SK-N-SH (cell line): ENCODE results near the gene GFPT2. TPM values are rescaled to one million over a fixed set of nuclear protein-coding genes. Genes with fewer than 3 reads are reported as not detected.

Source experiments
- CTCF ChIA-PET: fragments of 300-600, 350-600 bp; formaldehyde crosslinking; extraction: SDS; loops from one replicate; lab custom pipeline; 2021; lab: Yijun Ruan, JAX
- POLR2A ChIA-PET: fragments of 350-600 bp; sonication (Branson Sonifier 250); formaldehyde crosslinking; extraction: SDS; loops from one replicate; lab custom pipeline; 2020; ENCODE audit warnings: antibody characterized with exemption, inconsistent platforms; lab: Yijun Ruan, JAX
- DNase-seq: peaks from one replicate; pipeline ENCODE4 v3.0.0; 2012
- H2AFZ ChIP-seq: fragments of 200-600 bp; sonication (generic); 2 replicates; pipeline ENCODE4 v1.8.1; 2016; ENCODE audit warnings: antibody characterized with exemption, mild to moderate bottlenecking, low read depth
- H3F3A ChIP-seq: fragments of 200-600 bp; sonication (generic); replicated peaks from 2 replicates; pipeline ENCODE3; 2016; ENCODE audit warnings: antibody characterized with exemption, mild to moderate bottlenecking; ENCODE audit not compliant: insufficient read depth
- H3K27ac ChIP-seq, 2 experiments: fragments of 200-500 bp in 1 of 2; fragments of 200-600 bp in 1 of 2; sonication (Bioruptor generic) in 1 of 2; sonication (generic), shearing (Covaris generic) in 1 of 2; 2 replicates each; pipeline versions ENCODE4 v1.5.1 to v1.6.1; 2014 to 2016; ENCODE audit warnings: low read depth in 2 of 2, inconsistent platforms in 1 of 2, low read length in 1 of 2, mild to moderate bottlenecking in 1 of 2, mixed read lengths in 1 of 2
- H3K27me3 ChIP-seq: fragments of 200-600 bp; sonication (generic), shearing (Covaris generic); 2 replicates; pipeline ENCODE4 v1.6.1; 2016; ENCODE audit warnings: mixed run types; ENCODE audit not compliant: insufficient read depth
- H3K36me3 ChIP-seq, 2 experiments: fragments of 200-500 bp in 1 of 2; fragments of 200-600 bp in 1 of 2; sonication (Bioruptor generic) in 1 of 2; sonication (generic) in 1 of 2; replicated peaks in 1 of 2; 2 replicates each; pipeline versions ENCODE3 to v1.5.1; 2014 to 2016; ENCODE audit warnings: low read length in 1 of 2, mild to moderate bottlenecking in 1 of 2; ENCODE audit not compliant: insufficient read depth in 2 of 2, control insufficient read depth in 1 of 2
- H3K4me1 ChIP-seq, 2 experiments: fragments of 200-500 bp in 1 of 2; fragments of 200-600 bp in 1 of 2; sonication (Bioruptor generic) in 1 of 2; sonication (generic), shearing (Covaris generic) in 1 of 2; 2 replicates each; pipeline versions ENCODE4 v1.5.1 to v1.6.1; 2014 to 2016; ENCODE audit warnings: low read depth in 1 of 2, low read length in 1 of 2, mixed run types in 1 of 2; ENCODE audit not compliant: insufficient read depth in 2 of 2, control insufficient read depth in 1 of 2
- H3K4me2 ChIP-seq: fragments of 200-600 bp; sonication (generic), shearing (Covaris generic); 2 replicates; pipeline ENCODE4 v1.6.1; 2017; ENCODE audit warnings: mixed run types
- H3K4me3 ChIP-seq, 2 experiments: fragments of 200-500 bp in 1 of 2; fragments of 200-600 bp in 1 of 2; sonication (Bioruptor generic) in 1 of 2; sonication (generic), shearing (Covaris generic) in 1 of 2; 2 replicates each; pipeline versions ENCODE4 v1.5.1 to v1.8.1; 2014 to 2016; ENCODE audit warnings: low read depth in 2 of 2, inconsistent platforms in 1 of 2, low read length in 1 of 2, mild to moderate bottlenecking in 1 of 2, mixed read lengths in 1 of 2, moderate library complexity in 1 of 2
- H3K79me2 ChIP-seq: fragments of 200-600 bp; sonication (generic); 2 replicates; pipeline ENCODE4 v1.8.1; 2017; ENCODE audit warnings: mild to moderate bottlenecking; ENCODE audit not compliant: insufficient read depth
- H3K9ac ChIP-seq: fragments of 200-600 bp; sonication (generic); 2 replicates; pipeline ENCODE4 v1.6.1; 2017; ENCODE audit warnings: mixed run types
- H3K9me2 ChIP-seq: fragments of 200-600 bp; sonication (generic); 2 replicates; pipeline ENCODE4 v1.6.1; 2017; ENCODE audit warnings: mixed run types
- H3K9me3 ChIP-seq: fragments of 200-600 bp; sonication (generic); 2 replicates; pipeline ENCODE4 v1.6.1; 2017; ENCODE audit warnings: mixed run types, mild to moderate bottlenecking, moderate library complexity
- H4K20me1 ChIP-seq: fragments of 200-600 bp; sonication (generic); 2 replicates; pipeline ENCODE4 v1.6.1; 2017; ENCODE audit warnings: mild to moderate bottlenecking, mixed run types; ENCODE audit not compliant: insufficient read depth
- CHD2 ChIP-seq: fragments of 150-350 bp; IDR thresholded peaks from 2 replicates; pipeline ENCODE4 v1.6.1; 2018; ENCODE audit warnings: low read length; ENCODE audit not compliant: partially characterized antibody
- ELF1 ChIP-seq: IDR thresholded peaks from 2 replicates; pipeline ENCODE4 v1.4.0; 2012
- EP300 ChIP-seq, 2 experiments: IDR thresholded peaks; 2 replicates each; pipeline versions ENCODE4 v1.4.0 to v1.6.1; 2012; ENCODE audit warnings: borderline replicate concordance in 1 of 2, low read depth in 1 of 2, low read length in 1 of 2
- FOXJ3 ChIP-seq: sonication (generic); formaldehyde crosslinking; IDR thresholded peaks from 2 replicates; pipeline ENCODE4 v1.5.1; 2020; ENCODE audit warnings: mild to moderate bottlenecking, missing genetic modification reagents
- GABPA ChIP-seq: IDR thresholded peaks from 2 replicates; pipeline ENCODE4 v1.4.0; 2012; ENCODE audit warnings: low read depth, mild to moderate bottlenecking
- GATA2 ChIP-seq: sonication (generic); formaldehyde crosslinking; IDR thresholded peaks from 2 replicates; pipeline ENCODE4 v1.5.0; 2020; ENCODE audit warnings: mild to moderate bottlenecking, missing genetic modification reagents
- JUND ChIP-seq: IDR thresholded peaks from 2 replicates; pipeline ENCODE4 v1.4.0; 2012
- MEF2A ChIP-seq: IDR thresholded peaks from 2 replicates; pipeline ENCODE4 v1.4.0; 2012; ENCODE audit warnings: low read depth, borderline replicate concordance
- RAD21 ChIP-seq: IDR thresholded peaks from 2 replicates; pipeline ENCODE4 v1.6.1; 2012; ENCODE audit warnings: mild to moderate bottlenecking, low read length
- RFX5 ChIP-seq: IDR thresholded peaks from 2 replicates; pipeline ENCODE4 v1.6.1; 2012; ENCODE audit warnings: mild to moderate bottlenecking, improper control_type of control experiment, low read length
- RXRA ChIP-seq: IDR thresholded peaks from 2 replicates; pipeline ENCODE4 v1.4.0; 2012; ENCODE audit warnings: low read depth, mild to moderate bottlenecking, borderline replicate concordance
- SMC3 ChIP-seq: IDR thresholded peaks from 2 replicates; pipeline ENCODE4 v1.6.1; 2012; ENCODE audit warnings: low read depth, low read length, improper control_type of control experiment
- TAF1 ChIP-seq: IDR thresholded peaks from 2 replicates; pipeline ENCODE4 v1.6.1; 2012; ENCODE audit warnings: low read depth, mild to moderate bottlenecking, low read length, moderate library complexity, borderline replicate concordance
- TEAD4 ChIP-seq: IDR thresholded peaks from 2 replicates; pipeline ENCODE4 v1.4.0; 2012; ENCODE audit warnings: mild to moderate bottlenecking, borderline replicate concordance; ENCODE audit not compliant: insufficient read depth
- WGBS: methylation state at CpG from one replicate; pipeline ENCODE4 v1.1.6; 2017; ENCODE audit warnings: low lambda C conversion rate; 5-methylcytosine and 5-hydroxymethylcytosine counted together
- polyA plus RNA-seq, 3 experiments: library from polyadenylated mRNA; depleted of rRNA; stranded (reverse); fragments of >200 nt; gene quantifications; 2 replicates each; pipeline ENCODE4 v1.2.3, GENCODE V29; 2012
- TF ChIP-seq, protein P1 (sequence below): fragments of 150-350 bp; IDR thresholded peaks from 2 replicates; pipeline ENCODE4 v1.6.1; 2016; ENCODE audit warnings: mild to moderate bottlenecking, low read depth, low read length
- TF ChIP-seq, protein P2 (sequence below): IDR thresholded peaks from 2 replicates; pipeline ENCODE4 v1.4.0; 2012; ENCODE audit warnings: low read depth, borderline replicate concordance
- TF ChIP-seq, protein P3 (sequence below): IDR thresholded peaks from 2 replicates; pipeline ENCODE4 v1.6.1; 2012; ENCODE audit warnings: mild to moderate bottlenecking, low read depth, low read length, moderate library complexity
- TF ChIP-seq, protein P4 (sequence below): IDR thresholded peaks from 2 replicates; pipeline ENCODE4; 2012
- TF ChIP-seq, protein P5 (sequence below): fragments of 150-350 bp; IDR thresholded peaks from 2 replicates; pipeline ENCODE4 v1.6.1; 2017; ENCODE audit warnings: antibody characterized with exemption, low read length, low read depth, borderline replicate concordance

The GFPT2 gene
- polyA plus RNA-seq, 1 of the 3 experiments (the other 2 are of a cell fraction), result 8.1 TPM

DNA sequence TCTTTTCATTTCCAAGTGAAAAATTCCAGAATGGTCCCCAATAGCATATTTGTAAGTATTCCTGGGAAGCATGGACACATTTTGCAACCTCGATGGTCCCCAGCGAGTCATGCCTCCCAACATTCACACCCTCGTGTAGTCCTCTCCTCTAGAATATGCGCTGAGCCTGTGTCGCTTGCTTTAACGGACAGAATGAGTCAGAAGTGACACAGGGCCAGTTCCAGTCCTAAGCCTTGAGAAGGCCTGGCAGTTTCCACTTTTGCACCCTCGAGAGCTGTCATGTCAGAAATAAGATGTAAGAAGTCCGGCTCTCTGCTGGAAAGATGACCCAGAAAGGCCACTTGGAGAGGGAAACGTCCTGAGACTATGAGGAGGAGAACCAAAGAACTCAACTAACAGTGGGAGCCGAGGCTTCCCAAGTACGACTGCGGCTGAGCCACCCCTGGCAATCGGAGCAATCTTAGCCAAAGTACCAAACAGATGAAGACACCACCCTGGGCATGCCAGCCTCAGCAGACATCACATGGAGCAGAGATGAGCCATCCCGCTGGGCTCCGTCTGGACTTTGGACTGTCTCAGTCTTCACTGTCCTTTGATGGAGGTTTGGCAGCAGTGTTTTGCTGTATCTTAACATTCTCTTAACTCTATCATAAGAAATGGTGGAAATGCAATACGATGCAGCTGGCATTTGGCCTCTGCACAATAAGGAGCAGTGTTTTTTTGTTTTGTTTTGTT is 42.6 kb upstream of the GFPT2 start:
- ChIA-PET CTCF (interaction anchor here (1.0 kb wide), 2 partner anchors 80 to 102 kb away, joined by 3 to 5 read pairs; no protein-coding TSS in a partner anchor), POLR2A (no interaction called here)
- Histone ChIP-seq H3K4me1 (no peaks in the 10 kb centered on the region), H3K9ac (no peak overlapping the region), H3K27ac (no peak overlapping the region), H3K79me2 (no peaks in the 10 kb centered on the region), H2AFZ (no peak overlapping the region), H4K20me1 (no peaks in the 10 kb centered on the region), H3K9me2 (no peaks in the 10 kb centered on the region), H3K4me2 (no peak overlapping the region), H3K27me3 (no peaks in the 10 kb centered on the region), H3K9me3 (no peaks in the 10 kb centered on the region), H3K36me3 (no peaks in the 10 kb centered on the region), H3K4me3 (no peak overlapping the region), H3F3A (no peaks in the 10 kb centered on the region)
- WGBS, result 45% methylated on average over 16 of the region's 16 CpGs
- peak; percentile 2 for DNase-seq
- TF ChIP-seq FOXJ3 (CRISPR knock-in tag) (no peak), EP300 (IDR thresholded peaks at IDR 0.05; ENCODE audit: borderline replicate concordance in 1 of 2, low read depth in 1 of 2, low read length in 1 of 2) (no peak), CHD2 (no peak), MEF2A (no peak), RAD21 (no peak), RFX5 (no peak), TAF1 (no peak), RXRA (no peak), TEAD4 (no peak), GATA2 (CRISPR knock-in tag) (no peak)
- TF ChIP-seq, protein P1, sequence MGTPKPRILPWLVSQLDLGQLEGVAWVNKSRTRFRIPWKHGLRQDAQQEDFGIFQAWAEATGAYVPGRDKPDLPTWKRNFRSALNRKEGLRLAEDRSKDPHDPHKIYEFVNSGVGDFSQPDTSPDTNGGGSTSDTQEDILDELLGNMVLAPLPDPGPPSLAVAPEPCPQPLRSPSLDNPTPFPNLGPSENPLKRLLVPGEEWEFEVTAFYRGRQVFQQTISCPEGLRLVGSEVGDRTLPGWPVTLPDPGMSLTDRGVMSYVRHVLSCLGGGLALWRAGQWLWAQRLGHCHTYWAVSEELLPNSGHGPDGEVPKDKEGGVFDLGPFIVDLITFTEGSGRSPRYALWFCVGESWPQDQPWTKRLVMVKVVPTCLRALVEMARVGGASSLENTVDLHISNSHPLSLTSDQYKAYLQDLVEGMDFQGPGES, result no peak

DNA sequence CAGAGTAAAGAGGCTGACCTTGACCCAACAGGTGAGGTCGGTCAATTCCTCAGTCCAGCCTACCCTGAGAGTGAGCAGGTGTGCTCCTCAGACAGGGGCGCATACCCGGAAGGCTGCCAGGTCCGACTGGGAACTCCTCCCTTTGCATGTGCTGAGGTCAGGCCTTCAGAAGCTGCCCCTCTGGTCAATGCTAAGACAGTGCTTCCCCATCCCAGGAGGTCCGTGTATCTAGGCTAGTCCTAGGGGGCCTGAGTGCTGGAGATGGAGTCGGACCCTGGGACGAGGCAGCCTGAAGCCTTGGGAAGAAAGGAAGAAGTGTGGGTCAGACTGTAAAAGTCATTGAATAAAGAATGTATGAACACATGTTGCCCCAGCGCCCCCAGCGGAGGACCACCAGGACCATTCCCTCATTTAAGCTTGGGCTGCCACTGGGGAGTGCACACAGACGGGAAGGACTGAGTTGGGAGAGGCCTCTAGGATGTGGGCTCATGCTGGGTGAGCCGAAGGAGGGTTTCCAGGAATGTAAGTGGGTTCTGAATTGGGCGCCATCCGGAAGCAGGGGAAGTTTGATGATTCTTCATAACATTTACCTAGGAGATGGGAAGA is 41.0 kb upstream of the GFPT2 start:
- Histone ChIP-seq H3K36me3 (no peaks in the 10 kb centered on the region), H3K4me2 (no peak overlapping the region), H3K27ac (no peak overlapping the region), H4K20me1 (no peaks in the 10 kb centered on the region), H3K4me3 (no peak overlapping the region), H3K79me2 (no peaks in the 10 kb centered on the region), H3K9me2 (no peaks in the 10 kb centered on the region), H3K27me3 (no peaks in the 10 kb centered on the region), H3K4me1 (no peaks in the 10 kb centered on the region), H2AFZ (no peak overlapping the region), H3K9me3 (no peaks in the 10 kb centered on the region), H3K9ac (no peak overlapping the region), H3F3A (no peaks in the 10 kb centered on the region)
- POLR2A ChIA-PET, result no interaction called here
- WGBS, result 57% methylated on average over 11 of the region's 13 CpGs
- DNase-seq, result peak; percentile 4
- CTCF ChIA-PET, result no interaction called here
- TF ChIP-seq TEAD4 (no peak), SMC3 (no peak), JUND (no peak), MEF2A (no peak), ELF1 (no peak), TAF1 (no peak), GABPA (no peak), RXRA (no peak)
- TF ChIP-seq, protein P2, sequence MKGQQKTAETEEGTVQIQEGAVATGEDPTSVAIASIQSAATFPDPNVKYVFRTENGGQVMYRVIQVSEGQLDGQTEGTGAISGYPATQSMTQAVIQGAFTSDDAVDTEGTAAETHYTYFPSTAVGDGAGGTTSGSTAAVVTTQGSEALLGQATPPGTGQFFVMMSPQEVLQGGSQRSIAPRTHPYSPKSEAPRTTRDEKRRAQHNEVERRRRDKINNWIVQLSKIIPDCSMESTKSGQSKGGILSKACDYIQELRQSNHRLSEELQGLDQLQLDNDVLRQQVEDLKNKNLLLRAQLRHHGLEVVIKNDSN, result no peak
- TF ChIP-seq, protein P3, sequence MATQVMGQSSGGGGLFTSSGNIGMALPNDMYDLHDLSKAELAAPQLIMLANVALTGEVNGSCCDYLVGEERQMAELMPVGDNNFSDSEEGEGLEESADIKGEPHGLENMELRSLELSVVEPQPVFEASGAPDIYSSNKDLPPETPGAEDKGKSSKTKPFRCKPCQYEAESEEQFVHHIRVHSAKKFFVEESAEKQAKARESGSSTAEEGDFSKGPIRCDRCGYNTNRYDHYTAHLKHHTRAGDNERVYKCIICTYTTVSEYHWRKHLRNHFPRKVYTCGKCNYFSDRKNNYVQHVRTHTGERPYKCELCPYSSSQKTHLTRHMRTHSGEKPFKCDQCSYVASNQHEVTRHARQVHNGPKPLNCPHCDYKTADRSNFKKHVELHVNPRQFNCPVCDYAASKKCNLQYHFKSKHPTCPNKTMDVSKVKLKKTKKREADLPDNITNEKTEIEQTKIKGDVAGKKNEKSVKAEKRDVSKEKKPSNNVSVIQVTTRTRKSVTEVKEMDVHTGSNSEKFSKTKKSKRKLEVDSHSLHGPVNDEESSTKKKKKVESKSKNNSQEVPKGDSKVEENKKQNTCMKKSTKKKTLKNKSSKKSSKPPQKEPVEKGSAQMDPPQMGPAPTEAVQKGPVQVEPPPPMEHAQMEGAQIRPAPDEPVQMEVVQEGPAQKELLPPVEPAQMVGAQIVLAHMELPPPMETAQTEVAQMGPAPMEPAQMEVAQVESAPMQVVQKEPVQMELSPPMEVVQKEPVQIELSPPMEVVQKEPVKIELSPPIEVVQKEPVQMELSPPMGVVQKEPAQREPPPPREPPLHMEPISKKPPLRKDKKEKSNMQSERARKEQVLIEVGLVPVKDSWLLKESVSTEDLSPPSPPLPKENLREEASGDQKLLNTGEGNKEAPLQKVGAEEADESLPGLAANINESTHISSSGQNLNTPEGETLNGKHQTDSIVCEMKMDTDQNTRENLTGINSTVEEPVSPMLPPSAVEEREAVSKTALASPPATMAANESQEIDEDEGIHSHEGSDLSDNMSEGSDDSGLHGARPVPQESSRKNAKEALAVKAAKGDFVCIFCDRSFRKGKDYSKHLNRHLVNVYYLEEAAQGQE, result no peak
- TF ChIP-seq, protein P4, sequence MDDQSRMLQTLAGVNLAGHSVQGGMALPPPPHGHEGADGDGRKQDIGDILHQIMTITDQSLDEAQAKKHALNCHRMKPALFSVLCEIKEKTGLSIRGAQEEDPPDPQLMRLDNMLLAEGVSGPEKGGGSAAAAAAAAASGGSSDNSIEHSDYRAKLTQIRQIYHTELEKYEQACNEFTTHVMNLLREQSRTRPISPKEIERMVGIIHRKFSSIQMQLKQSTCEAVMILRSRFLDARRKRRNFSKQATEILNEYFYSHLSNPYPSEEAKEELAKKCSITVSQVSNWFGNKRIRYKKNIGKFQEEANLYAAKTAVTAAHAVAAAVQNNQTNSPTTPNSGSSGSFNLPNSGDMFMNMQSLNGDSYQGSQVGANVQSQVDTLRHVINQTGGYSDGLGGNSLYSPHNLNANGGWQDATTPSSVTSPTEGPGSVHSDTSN, result no peak
- TF ChIP-seq, protein P5, sequence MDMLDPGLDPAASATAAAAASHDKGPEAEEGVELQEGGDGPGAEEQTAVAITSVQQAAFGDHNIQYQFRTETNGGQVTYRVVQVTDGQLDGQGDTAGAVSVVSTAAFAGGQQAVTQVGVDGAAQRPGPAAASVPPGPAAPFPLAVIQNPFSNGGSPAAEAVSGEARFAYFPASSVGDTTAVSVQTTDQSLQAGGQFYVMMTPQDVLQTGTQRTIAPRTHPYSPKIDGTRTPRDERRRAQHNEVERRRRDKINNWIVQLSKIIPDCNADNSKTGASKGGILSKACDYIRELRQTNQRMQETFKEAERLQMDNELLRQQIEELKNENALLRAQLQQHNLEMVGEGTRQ, result no peak
